Measurements from ENCODE around the gene PRPF8.
"Not testable (repeated sequence)": the region's sequence is repeated elsewhere in the genome, so short reads cannot be mapped to it uniquely, and the experiment has no call there.

PRPF8 gene

DNA sequence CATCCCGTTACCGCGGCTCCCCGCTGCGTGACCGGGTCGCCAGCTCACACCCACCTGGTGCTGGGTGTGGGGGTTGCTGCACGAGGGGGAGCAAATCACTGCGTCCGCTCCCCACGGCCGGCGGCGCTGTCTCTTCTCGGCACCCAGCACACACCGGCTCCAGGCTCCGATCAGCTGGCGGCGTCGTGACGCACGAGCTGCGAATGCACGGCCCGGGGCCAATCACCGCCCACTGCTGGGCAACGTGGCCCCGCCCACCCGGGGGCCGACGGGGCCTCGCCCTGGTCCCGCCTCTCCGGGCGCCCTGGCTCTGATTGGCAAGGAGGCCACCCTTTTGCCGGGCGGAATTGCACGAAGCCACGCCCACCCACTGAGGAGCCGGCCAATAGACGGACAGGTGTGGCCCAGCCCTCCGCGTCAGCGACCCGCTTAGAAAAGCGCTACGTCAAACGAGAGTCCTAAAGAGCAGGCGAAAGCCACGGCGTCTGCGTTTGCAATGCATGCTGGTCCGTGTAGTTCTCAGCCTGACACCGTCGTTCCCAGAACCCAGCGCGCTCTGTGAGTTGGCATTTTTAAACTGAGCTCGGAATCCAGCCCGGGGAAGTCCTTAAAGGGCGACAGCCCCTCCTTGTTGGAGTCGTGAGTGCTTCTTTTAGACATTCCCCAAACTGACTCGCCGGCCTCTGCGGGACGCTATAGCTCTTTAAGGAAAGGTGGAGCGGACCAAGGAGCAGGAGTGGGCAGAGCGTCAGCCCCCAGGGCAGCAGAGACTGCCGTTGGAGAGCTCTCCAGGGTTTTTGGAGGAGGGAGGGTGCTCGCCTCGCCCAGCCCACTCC lies 31.6 kb upstream of the PRPF8 start:
- peak; percentile 93 to 94 for DNase-seq

DNA sequence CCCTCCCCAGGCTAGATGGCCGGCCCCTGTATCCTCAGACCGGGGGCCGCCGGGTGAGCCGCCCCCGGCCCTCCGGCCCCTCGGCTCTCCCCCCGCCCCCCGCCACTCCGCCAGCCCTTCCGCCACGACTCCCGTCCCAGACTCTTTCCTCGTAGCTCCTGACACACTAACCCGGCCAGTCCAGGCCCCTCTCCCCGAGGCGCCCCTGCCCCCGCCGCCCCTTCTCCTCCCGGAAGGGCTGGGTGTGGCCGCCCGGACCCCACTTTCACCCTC lies 31.1 kb upstream of the PRPF8 start:
- DNase-seq, result no peak

DNA sequence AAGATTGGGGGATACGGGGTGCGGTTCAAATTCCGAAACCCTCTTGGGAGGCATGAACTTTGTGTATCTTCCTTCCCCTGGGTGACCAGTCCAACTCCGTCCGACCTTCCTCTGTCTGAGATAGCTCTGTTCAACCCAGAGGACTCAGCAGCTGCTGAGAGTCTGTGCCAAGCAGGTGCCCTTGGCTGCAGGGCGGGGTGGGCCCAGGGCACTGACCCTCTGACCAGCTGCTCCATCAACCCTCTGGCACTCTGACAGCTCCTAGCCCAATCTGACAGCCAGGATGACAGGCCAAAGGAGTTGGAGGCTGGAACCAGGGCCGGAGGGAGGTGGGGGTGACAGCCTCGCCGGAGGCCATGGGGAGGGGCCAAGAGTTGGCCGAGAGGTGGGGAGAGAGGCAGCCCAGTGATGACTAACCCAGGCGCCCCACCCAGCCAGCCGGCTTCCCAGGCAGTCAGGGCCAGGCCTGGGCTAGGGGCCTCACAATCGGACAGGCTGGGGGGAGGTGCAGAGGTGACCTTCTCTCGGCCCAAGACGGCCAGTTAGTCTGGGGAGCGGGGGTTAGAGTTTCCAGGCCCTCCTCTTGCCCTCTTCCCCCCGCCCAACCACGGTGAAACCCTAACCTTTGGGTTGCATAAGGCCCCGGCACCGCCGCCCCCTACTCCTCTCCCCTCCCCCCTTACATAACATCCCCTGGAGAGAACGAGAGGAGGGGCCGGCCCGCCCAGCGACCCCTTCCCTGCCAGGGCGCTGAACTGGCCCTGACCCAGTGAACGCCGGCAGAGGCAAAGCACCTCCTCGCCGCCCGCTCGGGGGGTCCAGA lies 30.5 kb upstream of the PRPF8 start:
- no peak for DNase-seq

DNA sequence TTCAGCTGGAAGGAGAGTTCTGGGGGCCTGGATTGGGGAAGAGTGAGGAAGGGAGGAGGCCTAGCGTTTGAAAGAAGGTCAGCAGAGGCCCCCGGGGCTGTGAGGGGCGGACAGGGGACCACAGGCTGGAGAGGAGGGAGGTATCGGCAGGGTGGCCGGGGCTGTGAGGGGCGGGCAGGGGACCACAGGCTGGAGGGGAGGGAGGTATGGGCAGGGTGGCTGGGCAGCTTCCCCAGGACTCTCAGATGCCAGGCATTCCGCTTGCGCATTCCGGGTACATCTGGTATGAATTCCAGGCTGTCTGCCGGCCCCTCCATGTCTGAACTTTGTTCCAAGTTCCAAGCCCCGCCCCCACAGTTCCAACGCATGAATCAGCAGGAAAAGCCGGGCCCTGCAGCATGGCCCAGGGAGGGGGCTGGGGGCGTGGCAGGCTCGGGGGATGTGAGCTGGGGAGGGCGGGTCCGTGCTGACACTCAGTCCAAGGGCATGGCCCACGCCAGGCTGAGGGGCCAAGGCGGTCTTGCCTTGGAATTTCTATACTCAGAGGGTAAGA lies 29.8 kb upstream of the PRPF8 start:
- peak in 1 of 2 experiments; percentile 12 for DNase-seq

DNA sequence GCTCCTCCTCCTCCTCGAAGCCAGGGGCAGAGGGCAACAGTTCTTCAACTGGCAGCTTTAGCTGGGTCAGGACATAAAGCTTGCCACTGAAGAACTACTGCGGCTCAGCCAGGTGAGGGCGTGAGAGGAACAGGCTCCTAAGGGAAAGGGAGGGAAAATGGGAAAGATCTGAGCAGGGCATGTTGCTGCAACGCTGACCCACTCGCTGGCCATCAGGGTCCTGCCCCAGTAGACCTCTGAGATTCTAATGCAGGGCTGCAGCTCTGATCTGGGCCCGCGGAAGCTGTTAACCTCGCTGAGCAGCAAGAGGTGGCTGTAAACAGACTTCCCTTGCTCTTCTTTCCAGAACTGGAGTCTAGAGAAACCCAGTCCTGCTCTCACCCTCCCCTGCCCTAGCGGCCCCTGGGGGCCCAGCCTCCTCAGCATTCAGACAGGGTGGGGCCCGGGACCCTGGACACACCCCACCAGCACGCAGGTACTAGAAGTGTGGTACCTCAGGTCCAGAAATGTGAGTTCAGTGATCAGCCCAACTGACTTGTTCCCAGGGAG lies 29.3 kb upstream of the PRPF8 start:
- no peak for DNase-seq

DNA sequence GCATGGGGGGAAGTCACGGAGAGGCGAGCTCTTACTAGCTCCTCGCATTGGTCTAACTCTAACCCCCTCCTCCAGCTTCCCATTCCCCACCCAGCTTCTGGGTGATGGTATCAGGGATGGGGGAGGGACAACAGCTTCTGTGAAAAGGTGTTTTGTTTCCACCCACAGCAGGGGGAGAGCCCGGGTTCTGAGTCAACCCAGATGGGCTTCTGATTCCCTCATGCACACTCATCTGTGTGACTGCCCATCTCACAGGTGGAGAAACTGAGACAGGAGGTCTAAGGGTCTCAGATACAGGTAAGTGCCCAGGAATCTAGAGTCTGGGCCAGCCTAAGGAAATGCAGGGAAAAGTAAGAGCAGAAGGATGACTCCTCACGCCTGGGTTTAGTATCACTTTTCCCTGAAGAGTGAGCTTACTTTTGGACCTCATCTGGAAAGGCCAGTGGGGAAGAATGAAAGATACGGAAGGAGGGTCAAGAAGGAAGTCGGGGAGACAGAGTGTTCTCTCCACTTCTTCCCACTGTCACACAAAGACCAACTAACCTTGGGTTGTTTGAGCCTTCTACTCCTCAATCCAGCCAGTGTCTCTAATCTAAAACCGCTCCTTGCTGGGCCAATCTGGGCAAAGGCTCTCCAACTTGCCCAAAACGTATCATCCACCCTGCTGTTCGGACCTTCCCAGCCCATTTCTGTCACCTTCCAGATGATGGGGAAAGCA lies 28.7 kb upstream of the PRPF8 start:
- DNase-seq, result no peak

DNA sequence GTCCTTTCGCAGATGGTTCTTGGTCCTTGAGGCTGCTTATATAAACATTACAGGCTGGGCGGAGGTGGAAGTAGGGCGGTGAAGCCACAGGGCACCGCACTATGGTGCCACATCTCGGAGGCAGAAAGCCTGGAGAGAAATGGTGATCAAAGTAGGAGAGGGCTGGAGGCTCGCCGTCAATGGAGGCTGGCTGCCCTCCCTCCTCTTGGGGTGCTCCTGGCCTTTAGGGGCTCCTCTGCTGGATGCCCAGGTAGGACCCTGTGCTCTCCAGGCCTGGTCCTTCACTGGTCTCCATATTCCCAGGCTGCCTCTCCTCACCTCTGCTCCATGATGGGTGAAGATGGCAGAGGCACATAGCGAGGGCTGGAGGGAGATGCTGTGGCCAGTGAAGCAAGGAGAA lies 27.6 kb upstream of the PRPF8 start:
- DNase-seq, result no peak

DNA sequence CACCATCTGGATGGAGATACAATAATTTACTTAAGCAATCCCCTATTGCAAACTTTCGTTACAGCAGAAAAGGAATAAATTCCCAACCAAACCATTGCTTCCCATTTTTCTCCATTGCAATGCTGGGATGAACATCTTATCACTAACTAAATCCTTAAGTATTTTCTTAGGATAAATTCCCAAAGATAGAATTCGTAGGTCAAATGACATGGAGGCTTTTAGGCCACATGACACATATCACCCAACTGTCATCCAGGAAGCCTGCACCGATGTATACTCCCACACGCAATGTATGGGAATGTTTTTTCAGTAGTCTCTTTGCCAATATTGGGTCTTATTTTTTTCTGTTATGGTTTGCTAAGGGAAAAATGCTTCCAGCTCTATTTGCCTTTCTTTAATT lies 27.1 kb upstream of the PRPF8 start:
- no peak for DNase-seq

DNA sequence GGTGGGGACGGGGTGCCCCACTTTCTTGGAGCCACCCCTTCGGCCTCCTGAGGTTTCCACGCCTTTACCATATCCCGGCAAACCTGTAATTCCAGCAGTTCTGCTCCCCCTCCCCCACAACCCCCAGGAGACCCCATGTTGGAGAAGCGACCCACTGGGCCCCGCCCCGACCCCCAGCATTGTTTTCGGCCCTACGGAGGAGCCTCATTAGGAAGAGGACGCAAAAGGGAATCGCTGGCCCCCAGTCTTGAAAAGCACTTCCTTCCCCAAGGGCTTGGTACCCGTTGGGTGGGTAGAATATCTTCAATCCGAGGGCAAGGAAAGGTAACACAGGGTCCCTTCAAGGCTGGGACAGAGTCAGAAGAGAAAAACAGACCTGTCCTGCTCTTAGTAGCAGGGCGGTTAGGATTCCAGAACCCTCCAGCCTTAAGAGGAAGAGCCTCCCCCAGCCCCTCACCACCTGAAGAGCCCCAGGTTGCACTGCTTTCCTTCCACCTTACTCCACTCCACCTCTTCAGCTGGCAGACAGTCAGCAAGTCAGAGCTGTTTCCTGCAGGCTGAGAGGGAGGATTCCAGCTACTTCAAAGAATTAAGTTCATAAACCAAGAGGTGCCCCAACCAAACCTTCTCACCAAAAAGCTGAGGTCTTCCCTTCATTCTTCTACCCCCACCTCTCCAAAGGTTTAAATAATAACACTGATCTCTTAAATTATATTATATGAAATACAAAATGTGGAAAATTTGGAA lies 26.3 kb upstream of the PRPF8 start:
- DNase-seq, result no peak

DNA sequence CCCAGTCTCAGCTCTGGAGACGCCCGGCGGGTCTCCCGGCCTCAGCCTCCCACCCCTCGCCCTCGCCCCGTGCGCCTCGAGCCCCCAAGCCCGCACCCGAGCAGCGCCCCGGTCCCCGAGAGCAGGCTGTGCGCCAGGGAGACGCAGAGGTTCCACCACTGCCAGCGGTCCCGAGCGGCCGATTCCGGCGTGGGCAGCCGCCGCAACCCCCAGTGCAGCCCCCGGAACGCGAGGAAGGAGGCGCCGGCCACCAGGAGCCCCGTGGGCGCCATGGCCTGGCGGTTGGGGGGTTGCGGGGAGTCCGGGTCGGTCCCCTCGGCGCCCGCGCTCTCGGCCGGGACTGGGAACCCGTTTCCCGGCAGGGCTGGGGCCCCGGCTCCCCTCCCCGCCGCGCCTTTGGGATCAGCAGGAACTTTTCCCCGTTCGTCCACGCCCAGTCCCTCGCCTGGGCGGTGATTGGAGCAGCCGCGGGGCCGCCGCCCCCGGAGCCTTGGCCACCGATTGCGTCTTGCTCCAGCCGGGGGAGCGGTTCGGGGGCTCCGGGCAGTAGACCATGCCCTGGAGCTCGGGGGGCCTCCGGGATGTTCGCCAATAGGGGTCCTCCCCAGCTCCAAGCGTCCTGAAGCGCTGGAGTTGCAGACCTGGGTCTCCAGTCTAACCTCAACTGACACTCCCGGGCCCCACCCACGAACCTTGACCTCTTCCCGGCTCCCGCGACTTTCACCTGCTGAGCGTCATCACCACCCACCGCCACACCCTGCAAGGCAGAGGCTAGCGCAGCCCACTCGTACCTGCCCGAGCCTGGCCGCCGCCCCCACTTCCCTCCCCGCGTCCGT lies 25.5 kb upstream of the PRPF8 start, which contains the start of gene TLCD2:
Gene TLCD2, minus strand, starts transcription at position 407 of the 836 bp plus-strand sequence. Its CDS starts 135 bp downstream, at position 272.
- DNase-seq, result no peak

DNA sequence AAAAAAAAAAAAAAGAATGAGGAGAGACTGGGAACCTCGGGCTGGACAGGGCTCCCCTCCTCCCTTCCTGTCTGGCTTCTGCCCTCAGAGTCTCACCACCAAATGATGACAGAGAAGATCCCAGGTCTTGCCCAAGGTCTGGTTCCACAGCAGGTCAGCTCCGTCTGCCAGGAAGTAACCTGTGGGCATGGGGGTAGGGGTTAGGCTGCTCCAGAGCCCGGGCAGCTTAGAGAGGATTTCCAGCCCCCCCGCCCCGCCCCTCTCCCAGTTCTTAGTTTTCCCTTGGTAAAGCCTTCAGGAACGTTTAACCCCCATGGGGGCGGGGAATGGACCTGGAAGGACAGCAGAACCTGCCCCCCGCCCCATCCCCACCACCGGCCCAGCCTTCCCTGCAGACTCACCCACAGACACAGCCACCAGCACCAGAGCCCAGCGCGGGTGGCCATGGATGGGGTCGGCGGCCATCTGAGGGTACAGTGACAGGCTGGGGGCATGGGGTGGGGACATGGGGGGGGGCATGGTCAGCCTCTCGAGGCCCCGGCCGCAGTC lies 24.8 kb upstream of the PRPF8 start:
- DNase-seq, result no peak

DNA sequence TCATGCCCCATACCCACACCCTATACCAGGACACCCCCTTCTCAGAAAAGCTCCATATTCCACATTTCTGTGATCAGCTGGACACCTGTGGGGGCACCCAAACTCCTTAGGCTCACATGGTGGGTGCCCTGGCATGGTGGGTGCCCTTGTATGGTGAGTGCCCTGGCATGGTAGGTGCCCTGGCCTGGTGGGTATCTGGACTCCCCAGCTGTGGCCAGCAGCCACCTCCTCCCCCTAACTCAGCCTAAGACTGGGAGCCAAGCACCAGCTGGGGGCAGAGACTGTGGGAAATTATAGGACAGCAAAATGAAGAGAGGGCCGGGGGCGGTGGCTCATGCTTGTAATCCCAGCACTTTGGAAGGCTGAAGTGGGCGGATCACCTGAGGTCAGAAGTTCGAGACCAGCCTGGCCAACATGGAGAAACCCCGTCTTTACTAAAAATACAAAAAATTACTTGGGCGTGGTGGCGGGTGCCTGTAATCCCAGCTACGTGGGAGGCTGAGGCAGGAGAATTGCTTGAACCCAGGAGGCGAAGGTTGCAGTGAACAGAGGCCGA lies 24.2 kb upstream of the PRPF8 start:
- DNase-seq, result not testable (repeated sequence)

DNA sequence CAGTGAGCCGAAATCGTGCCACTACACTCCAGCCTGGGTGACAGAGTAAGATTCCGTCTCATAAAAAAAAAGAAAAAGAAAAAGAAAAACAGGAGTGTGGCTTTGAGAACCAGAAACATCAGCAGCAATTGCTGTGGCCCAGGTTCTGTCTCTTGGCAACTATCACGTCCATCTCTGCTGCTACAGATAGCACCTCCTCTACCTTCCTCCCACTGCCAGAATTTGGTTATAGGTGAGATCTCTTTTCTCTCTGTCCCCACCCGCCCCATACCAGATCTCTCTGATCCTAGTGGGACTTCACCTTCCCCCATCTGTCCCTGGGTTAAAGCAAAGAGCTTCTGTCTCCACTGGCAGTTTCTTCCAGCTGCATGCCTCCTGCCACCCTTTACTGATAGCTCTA lies 22.4 kb upstream of the PRPF8 start:
- DNase-seq, result no peak

DNA sequence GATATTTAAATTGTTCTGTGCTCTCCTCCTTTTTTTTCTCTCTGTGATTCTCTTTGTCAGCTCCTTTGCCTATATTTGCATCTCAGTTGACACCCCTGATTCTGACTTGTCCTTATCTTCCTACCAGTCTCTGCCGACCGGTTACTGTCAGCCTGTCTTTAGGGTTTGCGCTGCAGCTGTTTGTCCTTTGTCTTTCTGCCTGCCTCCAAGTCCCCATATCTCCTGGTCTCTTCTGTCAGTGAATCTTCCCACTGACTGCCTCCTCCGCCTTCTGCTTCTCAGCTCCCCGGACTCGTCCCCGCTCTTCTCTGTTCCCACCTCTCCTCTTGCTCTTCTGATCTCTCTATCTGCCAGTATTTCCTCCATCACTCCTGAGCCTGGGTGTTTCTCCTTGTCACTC lies 20.3 kb upstream of the PRPF8 start:
- no peak for DNase-seq

DNA sequence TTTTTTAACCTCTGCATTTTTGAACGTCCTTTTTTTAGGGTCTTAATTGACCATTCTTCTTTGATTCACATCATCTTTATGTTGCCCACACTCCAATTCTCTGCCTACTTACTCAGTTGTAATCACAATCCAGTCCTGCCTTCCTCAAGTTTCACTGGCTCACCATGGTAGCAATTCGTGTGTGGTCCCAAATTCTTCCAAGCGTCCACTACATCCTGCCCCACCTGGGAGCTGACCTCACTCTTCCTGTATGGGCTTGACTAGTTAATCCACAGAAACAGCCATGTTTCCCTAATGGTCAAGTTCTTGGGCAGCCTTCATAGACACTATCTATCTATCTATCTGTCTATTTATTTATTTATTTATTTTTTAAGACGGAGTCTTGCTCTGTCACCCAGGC lies 18.4 kb upstream of the PRPF8 start:
- DNase-seq, result no peak

DNA sequence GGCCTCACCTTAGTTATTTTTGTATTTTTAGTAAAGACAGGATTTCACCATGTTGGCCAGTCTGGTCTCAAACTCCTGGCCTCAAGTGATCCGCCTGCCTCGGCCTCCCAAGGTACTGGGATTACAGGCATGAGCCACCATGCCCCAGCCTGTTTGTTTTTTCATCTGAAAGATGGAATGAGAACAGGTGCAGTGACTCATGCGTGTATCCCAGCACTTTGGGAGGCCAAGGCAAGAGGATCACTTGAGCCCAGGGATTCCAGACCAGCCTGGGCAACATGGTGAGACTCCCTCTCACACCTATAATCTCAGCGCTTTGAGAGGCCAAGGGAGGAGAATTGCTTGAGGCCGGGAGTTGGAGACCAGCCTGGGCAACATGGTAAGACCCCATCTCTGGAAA lies 15.2 kb upstream of the PRPF8 start:
- not testable (repeated sequence) for DNase-seq

DNA sequence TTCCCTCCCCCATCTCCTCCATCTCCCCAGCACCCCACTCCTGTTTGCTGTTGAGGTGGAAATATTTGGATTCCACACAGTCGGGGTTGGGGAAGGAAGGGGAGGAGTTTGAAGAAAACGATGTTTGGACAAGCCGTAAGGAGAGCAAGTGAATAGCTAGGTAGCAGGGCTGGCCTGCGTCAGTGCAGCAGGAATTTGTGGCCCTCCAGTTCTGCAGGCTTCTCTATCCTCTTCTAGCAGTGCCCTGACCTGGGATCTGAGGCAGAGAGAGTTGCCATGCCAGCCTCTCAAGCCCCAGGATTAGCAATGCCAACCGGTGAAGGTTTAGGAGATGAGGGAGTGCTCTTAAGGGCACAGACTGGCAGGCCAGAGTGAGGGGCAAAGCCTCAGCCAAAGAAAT lies 13.0 kb upstream of the PRPF8 start:
- no peak for DNase-seq

DNA sequence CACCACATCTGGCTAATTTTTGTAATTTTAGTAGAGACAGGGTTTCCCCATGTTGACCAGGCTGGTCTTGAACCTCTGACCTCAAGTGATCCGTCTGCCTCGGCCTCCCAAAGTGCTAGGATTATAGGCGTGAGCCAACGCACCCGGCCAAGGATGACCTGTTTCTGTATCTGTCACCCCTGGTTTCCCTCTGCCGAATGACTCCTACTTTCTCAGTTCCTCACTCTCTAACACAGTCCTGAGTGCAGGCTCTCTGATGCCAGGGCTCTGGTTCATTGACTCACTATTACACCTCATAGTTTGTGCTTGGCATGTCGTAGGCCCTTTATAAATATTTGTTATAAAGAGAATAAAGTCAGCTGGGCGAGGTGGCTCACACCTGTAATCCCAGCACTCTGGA lies 10.7 kb upstream of the PRPF8 start:
- no peak for DNase-seq

DNA sequence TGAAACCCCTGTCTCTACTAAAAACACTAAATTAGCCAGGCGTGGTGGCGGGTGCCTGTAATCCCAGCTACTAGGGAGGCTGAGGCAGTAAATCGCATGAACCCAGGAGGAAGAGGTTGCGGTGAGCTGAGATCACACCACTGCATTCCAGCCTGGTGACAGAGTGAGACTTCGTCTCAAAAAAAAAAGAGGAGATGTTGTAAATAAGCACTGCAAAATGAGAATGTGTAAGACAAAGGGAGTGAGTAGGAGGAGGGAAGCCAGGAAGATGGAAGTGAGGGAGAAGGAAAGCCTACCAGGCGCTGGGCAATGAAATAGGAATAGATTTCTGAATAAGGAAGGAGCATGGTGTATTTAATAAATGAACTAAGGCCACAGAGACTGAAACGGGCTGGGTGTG lies 8.7 kb upstream of the PRPF8 start:
- no peak for DNase-seq

DNA sequence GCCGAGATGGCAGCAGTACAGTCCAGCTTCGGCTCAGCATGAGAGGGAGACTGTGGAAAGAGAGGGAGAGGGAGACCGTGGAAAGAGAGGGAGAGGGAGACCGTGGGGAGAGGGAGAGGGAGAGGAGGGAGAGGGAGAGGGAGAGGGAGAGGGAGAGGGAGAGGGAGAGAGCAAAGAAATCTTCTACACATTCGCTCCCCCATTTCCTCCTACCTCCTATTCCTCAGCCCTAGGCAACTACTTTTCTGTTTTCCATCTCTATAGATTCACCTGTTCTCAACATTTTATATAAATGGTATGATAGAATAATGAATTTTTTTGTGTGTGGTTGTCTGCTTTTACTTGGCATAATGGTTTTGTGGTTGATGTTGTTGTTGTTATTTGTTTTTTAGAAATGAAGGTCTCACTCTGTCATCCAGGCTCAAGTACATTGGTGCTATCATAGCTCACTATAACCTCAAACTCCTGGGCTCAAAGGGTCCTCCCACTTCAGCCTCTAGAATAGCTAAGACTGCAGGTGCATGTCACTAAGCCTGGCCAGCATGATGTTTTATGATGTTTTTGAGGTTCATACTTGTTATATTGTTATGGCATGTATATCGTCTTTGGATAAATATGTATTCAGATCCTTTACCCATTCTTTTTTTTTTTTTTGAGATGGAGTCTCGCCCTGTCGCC lies 6.0 kb upstream of the PRPF8 start:
- no peak for DNase-seq
